ENCODE data around the gene BSG. TPM values are rescaled to one million over a fixed set of nuclear protein-coding genes. Genes with fewer than 3 reads are reported as not detected.

The BSG gene
- total RNA-seq, 4 donors from 2014 or later: 305 to 380 (median 364) TPM

GRCh38 chr19:591099-591958, 18.9 kb downstream of the BSG start:
- ATAC-seq (peak; percentile 24 to 31), DNase-seq (no peak)
- no peaks in the 10 kb centered on the region for H3K4me1 ChIP-seq
- TF ChIP-seq CTCF (IDR thresholded peaks at IDR 0.05 in 4 of 5, conservative IDR thresholded peaks at IDR 0.05 in 1 of 5) (no peak), POLR2A (IDR thresholded peaks at IDR 0.05) (no peak)
- peaks cover 39 to 53% (median 46%) of the 10 kb centered on the region in 3 donors for H3K27me3 ChIP-seq
- H3K4me3 ChIP-seq: no peak overlapping the region
- intact Hi-C loops (cut with DNase I; ENCODE audit: low total_unique reads) (no loop called here), in situ Hi-C loops (cut with MboI; ENCODE audit: low sequenced_read_pairs in 4 of 4) (no loop called here)
- H3K27ac ChIP-seq: no peak overlapping the region
- H3K36me3 ChIP-seq: no peaks in the 10 kb centered on the region
- no peaks in the 10 kb centered on the region for H3K9me3 ChIP-seq

GRCh38 chr19:592101-592500, 19.7 kb downstream of the BSG start:
- Histone ChIP-seq H3K27ac (no peak overlapping the region), H3K4me3 (no peak overlapping the region), H3K4me1 (no peaks in the 10 kb centered on the region), H3K27me3 (peaks cover 39 to 53% (median 46%) of the 10 kb centered on the region in 3 donors), H3K36me3 (no peaks in the 10 kb centered on the region), H3K9me3 (no peaks in the 10 kb centered on the region)
- TF ChIP-seq CTCF (IDR thresholded peaks at IDR 0.05 in 4 of 5, conservative IDR thresholded peaks at IDR 0.05 in 1 of 5) (no peak), POLR2A (IDR thresholded peaks at IDR 0.05) (no peak)
- in situ Hi-C loops (cut with MboI; ENCODE audit: low sequenced_read_pairs in 4 of 4) (no loop called here), intact Hi-C loops (cut with DNase I; ENCODE audit: low total_unique reads) (no loop called here)
- ATAC-seq (no peak), DNase-seq (no peak)

- intact Hi-C loops (cut with DNase I; ENCODE audit: low total_unique reads) (no loop called here), in situ Hi-C loops (cut with MboI; ENCODE audit: low sequenced_read_pairs in 4 of 4) (no loop called here)
- H3K4me3 ChIP-seq: no peak overlapping the region
- DNase-seq: no peak
- peaks cover 39 to 51% (median 48%) of the 10 kb centered on the region in 3 donors for H3K27me3 ChIP-seq
- TF ChIP-seq POLR2A (IDR thresholded peaks at IDR 0.05) (no peak), CTCF (IDR thresholded peaks at IDR 0.05 in 4 of 5, conservative IDR thresholded peaks at IDR 0.05 in 1 of 5) (no peak)
- no peaks in the 10 kb centered on the region for H3K9me3 ChIP-seq
- no peaks in the 10 kb centered on the region for H3K36me3 ChIP-seq
- no peak overlapping the region for H3K27ac ChIP-seq
- no peak for ATAC-seq
- H3K4me1 ChIP-seq: no peaks in the 10 kb centered on the region
Measured at GRCh38 chr19:593055-593454, 20.7 kb downstream of the BSG start.

- H3K27ac ChIP-seq: no peak overlapping the region
- peaks cover 34 to 46% (median 44%) of the 10 kb centered on the region in 3 donors for H3K27me3 ChIP-seq
- DNase-seq (no peak), ATAC-seq (no peak)
- in situ Hi-C loops (cut with MboI; ENCODE audit: low sequenced_read_pairs in 4 of 4): no loop called here
- no peak overlapping the region for H3K4me3 ChIP-seq
- H3K4me1 ChIP-seq: no peaks in the 10 kb centered on the region
- no peaks in the 10 kb centered on the region for H3K36me3 ChIP-seq
- intact Hi-C loops (cut with DNase I; ENCODE audit: low total_unique reads): no loop called here
- TF ChIP-seq POLR2A (IDR thresholded peaks at IDR 0.05) (no peak), CTCF (IDR thresholded peaks at IDR 0.05 in 4 of 5, conservative IDR thresholded peaks at IDR 0.05 in 1 of 5) (no peak)
- no peaks in the 10 kb centered on the region for H3K9me3 ChIP-seq
Measured at GRCh38 chr19:593505-593904, 21.1 kb downstream of the BSG start.
